ENCODE measurements around the gene OXNAD1. TPM values are rescaled to one million over a fixed set of nuclear protein-coding genes. Genes with fewer than 3 reads are reported as not detected.

Gene OXNAD1
- total and polyA plus RNA-seq, 2 of the 13 experiments (the other 11 are each of a cell fraction or from before 2014, with no cell fraction given): 9.9 to 18.8 TPM

- TF ChIP-seq, protein P1, sequence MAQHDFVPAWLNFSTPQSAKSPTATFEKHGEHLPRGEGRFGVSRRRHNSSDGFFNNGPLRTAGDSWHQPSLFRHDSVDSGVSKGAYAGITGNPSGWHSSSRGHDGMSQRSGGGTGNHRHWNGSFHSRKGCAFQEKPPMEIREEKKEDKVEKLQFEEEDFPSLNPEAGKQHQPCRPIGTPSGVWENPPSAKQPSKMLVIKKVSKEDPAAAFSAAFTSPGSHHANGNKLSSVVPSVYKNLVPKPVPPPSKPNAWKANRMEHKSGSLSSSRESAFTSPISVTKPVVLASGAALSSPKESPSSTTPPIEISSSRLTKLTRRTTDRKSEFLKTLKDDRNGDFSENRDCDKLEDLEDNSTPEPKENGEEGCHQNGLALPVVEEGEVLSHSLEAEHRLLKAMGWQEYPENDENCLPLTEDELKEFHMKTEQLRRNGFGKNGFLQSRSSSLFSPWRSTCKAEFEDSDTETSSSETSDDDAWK (CRISPR knock-in tag; IDR thresholded peaks at IDR 0.05): no peak
- TF ChIP-seq HINFP (CRISPR knock-in tag; IDR thresholded peaks at IDR 0.05; ENCODE audit: low read depth) (no peak), ZMYM3 (CRISPR knock-in tag; IDR thresholded peaks at IDR 0.05) (peak; percentile 34; the same call in 1 of the 2 replicates), TERF1 (CRISPR knock-in tag; IDR thresholded peaks at IDR 0.05) (no peak), ADNP (CRISPR knock-in tag; IDR thresholded peaks at IDR 0.05) (no peak), CCAR2 (optimal IDR thresholded peaks at IDR 0.05; ENCODE audit: low read depth, low read length) (no peak), KAT8 (CRISPR knock-in tag; IDR thresholded peaks at IDR 0.05) (peak; percentile 31), DDIT3 (CRISPR knock-in tag; IDR thresholded peaks at IDR 0.05) (no peak), HDAC2 (CRISPR knock-in tag; IDR thresholded peaks at IDR 0.05) (no peak), KAT7 (CRISPR knock-in tag; IDR thresholded peaks at IDR 0.05; ENCODE audit: borderline replicate concordance) (no peak), RARG (CRISPR knock-in tag; IDR thresholded peaks at IDR 0.05; ENCODE audit: low read depth) (no peak), ZNF652 (CRISPR knock-in tag; IDR thresholded peaks at IDR 0.05; ENCODE audit: borderline replicate concordance, low read depth) (no peak), FOXJ3 (CRISPR knock-in tag; IDR thresholded peaks at IDR 0.05; ENCODE audit: borderline replicate concordance) (peak; percentile 43; the same call in 1 of the 2 replicates), NFE2L1 (CRISPR knock-in tag; IDR thresholded peaks at IDR 0.05; ENCODE audit: borderline replicate concordance) (no peak), PITX1 (CRISPR knock-in tag; IDR thresholded peaks at IDR 0.05) (peak; percentile 49; the same call in 1 of the 2 replicates), ZNF572 (CRISPR knock-in tag; IDR thresholded peaks at IDR 0.05) (no peak), HMG20A (CRISPR knock-in tag; IDR thresholded peaks at IDR 0.05; ENCODE audit: borderline replicate concordance) (peak; percentile 64; the same call in 1 of the 2 replicates), PHF20 (CRISPR knock-in tag; IDR thresholded peaks at IDR 0.05) (no peak), ZNF12 (CRISPR knock-in tag; IDR thresholded peaks at IDR 0.05) (peak; percentile 98), FOSL1 (CRISPR knock-in tag; IDR thresholded peaks at IDR 0.05; ENCODE audit: borderline replicate concordance) (no peak), ARNTL (CRISPR knock-in tag; IDR thresholded peaks at IDR 0.05) (peak; percentile 89), NFE2L2 (IDR thresholded peaks at IDR 0.05; ENCODE audit: low read length) (no peak), KDM5A (IDR thresholded peaks at IDR 0.05; ENCODE audit: borderline replicate concordance, low read length) (no peak), ZNF335 (CRISPR knock-in tag; IDR thresholded peaks at IDR 0.05) (no peak)
- TF ChIP-seq, protein P2, sequence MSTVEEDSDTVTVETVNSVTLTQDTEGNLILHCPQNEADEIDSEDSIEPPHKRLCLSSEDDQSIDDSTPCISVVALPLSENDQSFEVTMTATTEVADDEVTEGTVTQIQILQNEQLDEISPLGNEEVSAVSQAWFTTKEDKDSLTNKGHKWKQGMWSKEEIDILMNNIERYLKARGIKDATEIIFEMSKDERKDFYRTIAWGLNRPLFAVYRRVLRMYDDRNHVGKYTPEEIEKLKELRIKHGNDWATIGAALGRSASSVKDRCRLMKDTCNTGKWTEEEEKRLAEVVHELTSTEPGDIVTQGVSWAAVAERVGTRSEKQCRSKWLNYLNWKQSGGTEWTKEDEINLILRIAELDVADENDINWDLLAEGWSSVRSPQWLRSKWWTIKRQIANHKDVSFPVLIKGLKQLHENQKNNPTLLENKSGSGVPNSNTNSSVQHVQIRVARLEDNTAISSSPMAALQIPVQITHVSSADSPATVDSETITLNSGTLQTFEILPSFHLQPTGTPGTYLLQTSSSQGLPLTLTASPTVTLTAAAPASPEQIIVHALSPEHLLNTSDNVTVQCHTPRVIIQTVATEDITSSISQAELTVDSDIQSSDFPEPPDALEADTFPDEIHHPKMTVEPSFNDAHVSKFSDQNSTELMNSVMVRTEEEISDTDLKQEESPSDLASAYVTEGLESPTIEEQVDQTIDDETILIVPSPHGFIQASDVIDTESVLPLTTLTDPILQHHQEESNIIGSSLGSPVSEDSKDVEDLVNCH (CRISPR knock-in tag; IDR thresholded peaks at IDR 0.05): no peak
These were observed 12.6 kb upstream of the OXNAD1 start (continued) for GRCh38 chr3:16252243-16252978.

All from HepG2 (cell line).